IMR-90 (cell line): ENCODE data around the gene ONECUT2. TPM values are rescaled to one million over a fixed set of nuclear protein-coding genes. Genes with fewer than 3 reads are reported as not detected.

Experiments
- ATAC-seq: fragments of 200-7000 bp; cut with Tn5 transposase; 2 replicates; pipeline ENCODE4 v1.9.1; 2020; ENCODE audit warnings: low read depth, mild to moderate bottlenecking, moderate library complexity
- BruUV-seq: library from RNA; stranded (reverse); fragments of 400-500 nt; replicated peaks from 2 replicates; lab custom pipeline; 2021; lab: Mats Ljungman, UMichigan
- CTCF ChIA-PET: fragments of 300-600 bp; formaldehyde crosslinking; extraction: SDS; loops from one replicate; lab custom pipeline; 2021; ENCODE audit warnings: antibody characterized with exemption; lab: Yijun Ruan, JAX
- POLR2A ChIA-PET: fragments of 300-600 bp; sonication (Branson Sonifier 250); formaldehyde crosslinking; loops from one replicate; lab custom pipeline; 2022; ENCODE audit warnings: antibody characterized with exemption; ENCODE audit not compliant: unreplicated experiment; lab: Charles Lee
- DNase-seq: peaks from one replicate; pipeline ENCODE4 v3.0.0; 2013
- H2AFZ ChIP-seq: replicated peaks from 2 replicates; pipeline ENCODE3; 2013; ENCODE audit warnings: low read length, mild to moderate bottlenecking; ENCODE audit not compliant: poor library complexity
- H2AK5ac ChIP-seq: 2 replicates; pipeline ENCODE4 v1.6.1; 2013; ENCODE audit warnings: low read depth, low read length, inconsistent platforms
- H2AK9ac ChIP-seq: replicated peaks from 2 replicates; pipeline ENCODE3; 2013; ENCODE audit warnings: mild to moderate bottlenecking, low read depth, low read length, moderate library complexity; ENCODE audit not compliant: poor library complexity
- H2BK120ac ChIP-seq: 2 replicates; pipeline ENCODE4 v1.6.1; 2013; ENCODE audit warnings: low read depth, low read length, inconsistent platforms
- H2BK15ac ChIP-seq: 3 replicates; pipeline ENCODE4 v1.6.1; 2013; ENCODE audit warnings: low read depth, low read length, inconsistent platforms
- H2BK20ac ChIP-seq: 2 replicates; pipeline ENCODE4 v1.6.1; 2013; ENCODE audit warnings: low read depth, mild to moderate bottlenecking, inconsistent platforms, low read length, moderate library complexity
- H2BK5ac ChIP-seq: 2 replicates; pipeline ENCODE4 v1.6.1; 2013; ENCODE audit warnings: mild to moderate bottlenecking, low read depth, low read length, inconsistent platforms; ENCODE audit not compliant: poor library complexity, severe bottlenecking
- H3K14ac ChIP-seq: replicated peaks from 2 replicates; pipeline ENCODE4 v1.6.1; 2013; ENCODE audit warnings: low read depth, low read length, inconsistent platforms
- H3K18ac ChIP-seq: 2 replicates; pipeline ENCODE4 v1.6.1; 2013; ENCODE audit warnings: low read depth, low read length, control low read depth
- H3K23ac ChIP-seq: 2 replicates; pipeline ENCODE4 v1.6.1; 2013; ENCODE audit warnings: low read depth, low read length, inconsistent platforms
- H3K27ac ChIP-seq: 2 replicates; pipeline ENCODE4 v1.5.1; 2013; ENCODE audit warnings: mild to moderate bottlenecking, control low read depth, low read length; ENCODE audit not compliant: insufficient read depth
- H3K27me3 ChIP-seq: 2 replicates; pipeline ENCODE4 v1.6.1; 2013; ENCODE audit warnings: low read length; ENCODE audit not compliant: control insufficient read depth, insufficient read depth
- H3K36me3 ChIP-seq: 2 replicates; pipeline ENCODE4 v1.6.1; 2013; ENCODE audit warnings: low read length, mixed read lengths; ENCODE audit not compliant: control insufficient read depth, insufficient read depth
- H3K4ac ChIP-seq: 2 replicates; pipeline ENCODE4 v1.6.1; 2013; ENCODE audit warnings: low read depth, low read length, inconsistent platforms
- H3K4me1 ChIP-seq: 2 replicates; pipeline ENCODE4 v1.6.1; 2013; ENCODE audit warnings: low read length, mixed read lengths; ENCODE audit not compliant: control insufficient read depth, insufficient read depth
- H3K4me2 ChIP-seq: 2 replicates; pipeline ENCODE4 v1.6.1; 2013; ENCODE audit warnings: low read depth, mild to moderate bottlenecking, control low read depth, low read length, moderate library complexity
- H3K4me3 ChIP-seq: 2 replicates; pipeline ENCODE4 v1.5.1; 2013; ENCODE audit warnings: low read depth, mild to moderate bottlenecking, control low read depth, low read length, moderate library complexity; ENCODE audit not compliant: insufficient read depth
- H3K56ac ChIP-seq: 2 replicates; pipeline ENCODE4 v1.6.1; 2013; ENCODE audit warnings: low read length, inconsistent platforms; ENCODE audit not compliant: insufficient read depth; ENCODE audit errors: extremely low read depth
- H3K79me1 ChIP-seq, 2 experiments: 2 replicates each; pipeline ENCODE4 v1.6.1; 2013; ENCODE audit warnings: low read length in 2 of 2, inconsistent platforms in 1 of 2, low read depth in 1 of 2
- H3K9ac ChIP-seq: 2 replicates; pipeline ENCODE4 v1.6.1; 2013; ENCODE audit warnings: low read depth, low read length, control low read depth
- H3K9me1 ChIP-seq: 2 replicates; pipeline ENCODE4 v1.6.1; 2013; ENCODE audit warnings: low read length, inconsistent platforms; ENCODE audit not compliant: insufficient read depth
- H3K9me3 ChIP-seq: 2 replicates; pipeline ENCODE4 v1.6.1; 2013; ENCODE audit warnings: low read length; ENCODE audit not compliant: control insufficient read depth, insufficient read depth
- H4K20me1 ChIP-seq: 2 replicates; pipeline ENCODE4 v1.6.1; 2013; ENCODE audit warnings: low read length, inconsistent platforms; ENCODE audit not compliant: insufficient read depth
- H4K5ac ChIP-seq: 2 replicates; pipeline ENCODE4 v1.6.1; 2013; ENCODE audit warnings: mild to moderate bottlenecking, low read depth, low read length, control low read depth
- H4K8ac ChIP-seq, 2 experiments: 2 replicates each; pipeline ENCODE4 v1.6.1; 2013; ENCODE audit warnings: low read depth in 2 of 2, low read length in 2 of 2, control low read depth in 1 of 2, inconsistent platforms in 1 of 2
- H4K91ac ChIP-seq: 2 replicates; pipeline ENCODE4 v1.6.1; 2013; ENCODE audit warnings: low read depth, low read length, inconsistent platforms; ENCODE audit not compliant: insufficient read depth
- CEBPB ChIP-seq: IDR thresholded peaks from 2 replicates; pipeline ENCODE4 v1.6.1; 2012; ENCODE audit warnings: low read depth, low read length, improper control_type of control experiment
- FOS ChIP-seq: fragments of 150-350 bp; IDR thresholded peaks from 2 replicates; pipeline ENCODE4 v1.6.1; 2016; ENCODE audit warnings: low read depth, low read length
- MAFK ChIP-seq: IDR thresholded peaks from 2 replicates; pipeline ENCODE4 v1.6.1; 2012; ENCODE audit warnings: low read depth, low read length, improper control_type of control experiment
- MAZ ChIP-seq: IDR thresholded peaks from 2 replicates; pipeline ENCODE4 v1.6.1; 2012; ENCODE audit warnings: low read depth, mild to moderate bottlenecking, low read length, improper control_type of control experiment, moderate library complexity, borderline replicate concordance
- MXI1 ChIP-seq: IDR thresholded peaks from 2 replicates; pipeline ENCODE4 v1.6.1; 2012; ENCODE audit warnings: low read depth, mild to moderate bottlenecking, low read length, moderate library complexity, borderline replicate concordance
- POLR2A ChIP-seq: IDR thresholded peaks from 2 replicates; pipeline ENCODE4 v1.6.1; 2012; ENCODE audit warnings: mild to moderate bottlenecking, low read depth, low read length
- RCOR1 ChIP-seq: IDR thresholded peaks from 2 replicates; pipeline ENCODE4 v1.6.1; 2012; ENCODE audit warnings: mild to moderate bottlenecking, low read length, improper control_type of control experiment; ENCODE audit not compliant: insufficient replicate concordance
- RFX5 ChIP-seq: IDR thresholded peaks from 2 replicates; pipeline ENCODE4 v1.8.0; 2012; ENCODE audit warnings: low read depth, mild to moderate bottlenecking, low read length, moderate library complexity
- WGBS, 2 experiments: methylation state at CpG; one replicate each; pipeline versions ENCODE4 v1.1.5 to v1.1.7; 2013; ENCODE audit warnings: missing lambda C conversion rate in 2 of 2; ENCODE audit not compliant: insufficient read length in 1 of 2; ENCODE audit errors: extremely low coverage in 2 of 2; 5-methylcytosine and 5-hydroxymethylcytosine counted together
- dilution Hi-C: fragments of 300-500 bp; cut with HindIII; formaldehyde crosslinking; loops from one replicate; pipeline ENCODE4 v1.14.3; 2018; ENCODE audit warnings: low sequenced_read_pairs; ENCODE audit not compliant: unreplicated experiment
- in situ Hi-C: fragments of 300-500 bp; cut with MboI; formaldehyde crosslinking; loops from 3 replicates; pipeline ENCODE4 v1.14.3; 2019; ENCODE audit warnings: low sequenced_read_pairs, inconsistent platforms, mixed read lengths
- intact Hi-C: fragments of 100-400 bp; cut with micrococcal nuclease; formaldehyde crosslinking; loops from 2 replicates; pipeline ENCODE4 v1.10.0; 2022
- polyA plus RNA-seq, 3 experiments: library from polyadenylated mRNA; depleted of rRNA; stranded (reverse); fragments of >200 nt; gene quantifications; 2 replicates each; pipeline ENCODE4 v1.2.3, GENCODE V29; 2012; ENCODE audit warnings: low replicate concordance in 1 of 3
- total RNA-seq: library from RNA; depleted of rRNA; stranded (reverse); fragments of >200 nt; gene quantifications from 2 replicates; pipeline ENCODE4 v1.2.3, GENCODE V29; 2012
- TF ChIP-seq, protein P1 (sequence below): fragments of 150-350 bp; IDR thresholded peaks from 2 replicates; pipeline ENCODE4 v1.6.1; 2017; ENCODE audit warnings: mild to moderate bottlenecking, antibody characterized with exemption, low read length, low read depth
- TF ChIP-seq, protein P2 (sequence below): fragments of 150-350 bp; IDR thresholded peaks from 2 replicates; pipeline ENCODE4 v1.6.1; 2016; ENCODE audit warnings: low read depth, mild to moderate bottlenecking, low read length, moderate library complexity, borderline replicate concordance
- TF ChIP-seq, protein P3 (sequence below): conservative IDR thresholded peaks from 2 replicates; pipeline ENCODE4 v1.5.1; 2012; ENCODE audit warnings: mild to moderate bottlenecking, low read depth, low read length, improper control_type of control experiment

The ONECUT2 gene
- total and polyA plus RNA-seq, 2 of the 4 experiments (the other 2 are of a cell fraction) = under 0.01 to 0.02 TPM

DNA sequence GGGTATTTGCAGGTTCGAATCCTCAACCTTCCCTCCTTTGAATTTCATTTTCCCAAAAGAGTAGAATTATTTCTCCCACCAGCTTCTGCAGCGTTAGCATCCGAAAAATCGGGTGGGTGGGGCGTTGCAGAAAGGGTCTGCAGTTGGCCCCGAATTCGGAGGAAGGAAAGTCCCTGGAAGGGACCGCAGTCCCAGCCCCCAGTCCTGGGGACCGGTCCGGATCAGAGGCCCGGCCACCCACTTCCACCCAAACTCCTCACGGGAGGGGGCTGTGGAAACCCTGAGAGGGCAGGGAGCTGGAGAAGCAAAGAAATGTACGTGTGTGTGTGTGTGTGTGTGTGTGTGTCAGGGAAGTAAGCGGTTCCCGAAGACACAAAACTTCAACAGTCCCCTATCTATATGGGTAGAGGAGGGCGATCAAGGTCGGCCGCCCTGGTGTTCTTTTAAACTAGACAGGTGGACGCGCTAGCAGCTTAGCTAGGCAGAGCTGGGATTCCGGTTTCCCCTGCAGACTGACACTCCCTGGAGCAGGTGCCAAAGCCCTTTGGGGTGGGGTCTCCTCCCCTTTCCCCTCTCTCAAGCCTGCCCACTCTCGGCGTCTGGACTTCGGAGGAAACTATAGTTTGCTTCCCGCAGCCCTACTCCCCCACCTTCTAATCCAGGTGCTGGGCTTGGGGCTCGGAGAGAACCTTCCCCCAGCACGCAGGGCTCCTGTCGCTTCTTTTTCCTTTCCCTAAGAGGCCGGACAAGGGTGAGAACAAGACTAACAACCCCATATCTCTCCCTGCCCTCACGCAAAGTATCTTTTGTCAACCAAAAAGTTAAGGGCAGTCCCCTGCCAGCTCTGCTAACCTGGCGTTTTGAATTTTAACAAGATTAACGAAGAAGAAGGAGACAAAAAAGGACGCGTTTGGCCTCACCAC lies 4.8 kb upstream of the ONECUT2 start:
- ATAC-seq (no peak), DNase-seq (no peak)

More for the DNA sequence above, 4.8 kb upstream of the ONECUT2 start:
- no peak overlapping the region for H3K23ac ChIP-seq
- H3K56ac ChIP-seq = no peak overlapping the region
- no peaks in the 10 kb centered on the region for H4K20me1 ChIP-seq
- TF ChIP-seq POLR2A (no peak), MXI1 (no peak), RCOR1 (no peak), MAFK (no peak), RFX5 (no peak), MAZ (no peak), FOS (no peak), CEBPB (no peak)
- TF ChIP-seq, protein P1, sequence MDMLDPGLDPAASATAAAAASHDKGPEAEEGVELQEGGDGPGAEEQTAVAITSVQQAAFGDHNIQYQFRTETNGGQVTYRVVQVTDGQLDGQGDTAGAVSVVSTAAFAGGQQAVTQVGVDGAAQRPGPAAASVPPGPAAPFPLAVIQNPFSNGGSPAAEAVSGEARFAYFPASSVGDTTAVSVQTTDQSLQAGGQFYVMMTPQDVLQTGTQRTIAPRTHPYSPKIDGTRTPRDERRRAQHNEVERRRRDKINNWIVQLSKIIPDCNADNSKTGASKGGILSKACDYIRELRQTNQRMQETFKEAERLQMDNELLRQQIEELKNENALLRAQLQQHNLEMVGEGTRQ = no peak
- TF ChIP-seq, protein P2, sequence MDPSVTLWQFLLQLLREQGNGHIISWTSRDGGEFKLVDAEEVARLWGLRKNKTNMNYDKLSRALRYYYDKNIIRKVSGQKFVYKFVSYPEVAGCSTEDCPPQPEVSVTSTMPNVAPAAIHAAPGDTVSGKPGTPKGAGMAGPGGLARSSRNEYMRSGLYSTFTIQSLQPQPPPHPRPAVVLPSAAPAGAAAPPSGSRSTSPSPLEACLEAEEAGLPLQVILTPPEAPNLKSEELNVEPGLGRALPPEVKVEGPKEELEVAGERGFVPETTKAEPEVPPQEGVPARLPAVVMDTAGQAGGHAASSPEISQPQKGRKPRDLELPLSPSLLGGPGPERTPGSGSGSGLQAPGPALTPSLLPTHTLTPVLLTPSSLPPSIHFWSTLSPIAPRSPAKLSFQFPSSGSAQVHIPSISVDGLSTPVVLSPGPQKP = no peak
- TF ChIP-seq, protein P3, sequence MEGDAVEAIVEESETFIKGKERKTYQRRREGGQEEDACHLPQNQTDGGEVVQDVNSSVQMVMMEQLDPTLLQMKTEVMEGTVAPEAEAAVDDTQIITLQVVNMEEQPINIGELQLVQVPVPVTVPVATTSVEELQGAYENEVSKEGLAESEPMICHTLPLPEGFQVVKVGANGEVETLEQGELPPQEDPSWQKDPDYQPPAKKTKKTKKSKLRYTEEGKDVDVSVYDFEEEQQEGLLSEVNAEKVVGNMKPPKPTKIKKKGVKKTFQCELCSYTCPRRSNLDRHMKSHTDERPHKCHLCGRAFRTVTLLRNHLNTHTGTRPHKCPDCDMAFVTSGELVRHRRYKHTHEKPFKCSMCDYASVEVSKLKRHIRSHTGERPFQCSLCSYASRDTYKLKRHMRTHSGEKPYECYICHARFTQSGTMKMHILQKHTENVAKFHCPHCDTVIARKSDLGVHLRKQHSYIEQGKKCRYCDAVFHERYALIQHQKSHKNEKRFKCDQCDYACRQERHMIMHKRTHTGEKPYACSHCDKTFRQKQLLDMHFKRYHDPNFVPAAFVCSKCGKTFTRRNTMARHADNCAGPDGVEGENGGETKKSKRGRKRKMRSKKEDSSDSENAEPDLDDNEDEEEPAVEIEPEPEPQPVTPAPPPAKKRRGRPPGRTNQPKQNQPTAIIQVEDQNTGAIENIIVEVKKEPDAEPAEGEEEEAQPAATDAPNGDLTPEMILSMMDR = no peak
- H4K5ac ChIP-seq = no peak overlapping the region
- no peaks in the 10 kb centered on the region for H3K9me1 ChIP-seq
- no peak overlapping the region for H3K14ac ChIP-seq
- no peak overlapping the region for H4K8ac ChIP-seq
- no peak overlapping the region for H2BK15ac ChIP-seq
- H2AK5ac ChIP-seq = no peak overlapping the region
- ChIA-PET POLR2A (no interaction called here), CTCF (interaction anchor here (0.7 kb wide), 1 partner anchor 610 kb away, joined by 3 read pairs; no protein-coding TSS in a partner anchor)
- no peak overlapping the region for H2BK20ac ChIP-seq
- H3K4me2 ChIP-seq = no peak overlapping the region; the same call in 1 of the 2 replicates
- BruUV-seq = no TSS peak
- H3K9me3 ChIP-seq = peaks cover 14% of the 10 kb centered on the region
- in situ Hi-C loops (no loop called here), intact Hi-C loops (no loop called here), dilution Hi-C loops (no loop called here)
- H3K4me1 ChIP-seq = no peaks in the 10 kb centered on the region
- no peak overlapping the region for H3K27ac ChIP-seq
- no peak overlapping the region for H4K91ac ChIP-seq
- no peak overlapping the region for H2BK5ac ChIP-seq
- no peaks in the 10 kb centered on the region for H3K79me1 ChIP-seq
- H3K4me3 ChIP-seq = no peak overlapping the region
- H3K27me3 ChIP-seq = peaks cover 76% of the 10 kb centered on the region
- H2AK9ac ChIP-seq = no peak overlapping the region
- no peaks in the 10 kb centered on the region for H3K36me3 ChIP-seq
- H3K4ac ChIP-seq = no peak overlapping the region
- H2AFZ ChIP-seq = no peak overlapping the region
- H3K9ac ChIP-seq = no peak overlapping the region
- WGBS, 2 experiments = 0% methylated on average over 2 of the region's 34 CpGs; no CpG with 5 or more reads in 1 of the 2 experiments
- no peak overlapping the region for H2BK120ac ChIP-seq
- H3K18ac ChIP-seq = no peak overlapping the region
